Retinal pigment epithelial cell (primary cell): Measurements from ENCODE around the gene TEX35.
"Not testable (repeated sequence)": the region's sequence is repeated elsewhere in the genome, so short reads cannot be mapped to it uniquely, and the experiment has no call there.

Source experiments
- DNase-seq: peaks from one replicate; pipeline ENCODE4 v3.0.0-alpha.2; 2010; ENCODE audit warnings: low read depth
- H3K4me3 ChIP-seq: 2 replicates; pipeline ENCODE4 v1.5.1; 2011; ENCODE audit warnings: mild to moderate bottlenecking, low read length, control low read depth, moderate library complexity
- CTCF ChIP-seq: conservative IDR thresholded peaks from 2 replicates; pipeline ENCODE4 v1.5.1; 2011; ENCODE audit warnings: low read depth, low read length, control low read depth, inconsistent platforms

TEX35 gene

DNA sequence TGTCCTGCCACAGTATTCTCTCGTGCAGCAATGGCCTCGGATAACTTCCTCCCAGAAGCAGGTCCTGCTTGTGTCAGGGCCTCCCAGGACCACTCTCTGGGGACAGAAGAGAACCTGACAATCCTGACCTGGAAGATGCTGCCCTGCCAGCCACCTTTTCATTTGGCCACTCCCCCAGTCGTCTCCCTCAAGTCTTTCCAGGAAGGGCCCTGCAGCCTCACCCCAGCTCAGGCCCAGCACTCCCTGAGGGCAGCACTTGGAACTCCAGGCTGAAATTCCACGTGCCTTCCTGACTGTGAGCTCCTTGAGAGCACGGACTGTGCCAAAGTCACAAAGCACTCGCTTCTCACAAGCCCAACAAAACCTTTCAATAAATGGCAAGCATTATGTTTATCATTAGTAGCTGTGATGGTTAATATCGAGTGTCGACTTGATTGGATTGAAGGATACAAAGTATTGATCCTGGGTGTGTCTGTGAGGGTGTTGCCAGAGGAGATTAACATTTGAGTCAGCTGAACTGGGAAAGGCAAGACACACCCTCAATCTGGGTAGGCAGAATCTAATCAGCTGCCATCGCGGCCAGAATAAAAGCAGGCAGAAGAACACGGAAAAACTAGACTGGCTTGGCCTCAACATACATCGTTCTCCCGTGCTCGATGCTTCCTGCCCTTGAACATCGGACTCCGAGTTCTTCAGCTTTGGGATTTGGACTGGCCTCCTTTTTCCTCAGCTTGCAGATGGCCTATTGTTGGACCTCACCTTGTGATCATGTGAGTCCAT lies 13.8 kb upstream of the TEX35 start:
- no peak overlapping the region for H3K4me3 ChIP-seq
- no peak for DNase-seq
- TF ChIP-seq CTCF, result no peak

DNA sequence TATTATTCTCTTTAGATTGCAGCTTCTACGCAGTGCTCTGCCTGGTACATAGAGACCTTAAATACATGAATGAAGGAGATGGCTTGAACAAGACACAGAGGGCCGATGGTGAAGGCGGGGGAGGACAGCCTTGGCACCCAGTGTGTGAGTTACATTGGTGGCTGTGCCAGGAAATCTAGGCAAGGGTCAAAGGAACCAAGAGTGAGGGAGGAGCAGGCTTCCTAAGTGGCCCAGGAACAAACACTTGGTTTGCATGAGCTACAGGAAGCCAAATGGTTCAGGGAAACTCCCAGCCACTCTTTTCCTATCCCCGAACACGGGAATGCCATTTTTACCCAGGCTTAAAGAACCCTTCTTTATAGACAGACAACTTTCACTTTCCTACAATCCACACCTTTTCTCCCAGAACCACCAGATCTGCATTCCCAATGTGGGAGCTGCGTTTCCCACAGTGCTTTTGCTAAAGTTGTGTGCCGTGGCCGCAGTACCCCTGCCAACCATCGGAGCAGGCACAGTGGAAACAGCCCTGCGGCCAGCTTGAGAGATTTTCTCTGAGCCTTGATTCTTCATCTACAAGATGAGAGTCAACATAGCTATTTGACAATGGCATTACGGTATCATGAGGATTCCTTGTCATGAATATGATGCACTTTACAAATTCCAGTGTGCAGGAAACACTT lies 12.7 kb upstream of the TEX35 start:
- no peak for DNase-seq
- H3K4me3 ChIP-seq, result no peak overlapping the region
- TF ChIP-seq CTCF, result peak; percentile 43

- H3K4me3 ChIP-seq, result no peak overlapping the region
- TF ChIP-seq CTCF, result no peak
- DNase-seq, result no peak
Measured at GRCh38 chr1:178500936-178501554, 11.9 kb upstream of the TEX35 start.

DNA sequence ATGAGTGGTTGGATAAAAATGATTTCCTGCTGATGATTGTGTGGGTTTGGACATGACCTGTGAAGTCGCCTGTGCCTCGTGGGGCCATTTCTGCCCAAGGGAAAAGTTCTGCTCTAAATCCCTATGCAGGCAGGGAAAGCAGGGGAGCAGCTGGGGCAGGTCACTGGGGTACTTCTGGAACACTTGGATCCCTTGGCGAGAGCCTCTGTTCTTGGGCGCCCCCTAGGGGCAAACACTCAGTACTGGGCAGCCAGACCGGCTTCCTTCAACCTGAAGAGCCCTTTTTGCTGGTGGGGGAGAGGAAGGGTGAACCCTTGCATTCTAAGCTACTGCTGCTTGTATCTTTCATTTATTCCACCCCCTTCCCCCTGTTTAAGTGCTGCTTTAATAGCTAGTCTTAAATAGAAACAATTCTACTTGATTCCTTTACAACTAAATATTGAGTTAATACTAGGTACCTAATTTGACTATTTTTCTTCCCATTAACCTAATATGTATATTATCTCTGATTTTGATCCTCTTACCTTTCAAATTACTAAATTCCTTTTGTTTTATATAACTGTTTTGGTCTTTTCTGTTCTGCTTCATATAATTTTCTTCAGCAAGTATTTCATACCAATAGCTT lies 11.1 kb upstream of the TEX35 start:
- no peak for DNase-seq
- H3K4me3 ChIP-seq, result no peak overlapping the region
- peak; percentile 98 for TF ChIP-seq CTCF

DNA sequence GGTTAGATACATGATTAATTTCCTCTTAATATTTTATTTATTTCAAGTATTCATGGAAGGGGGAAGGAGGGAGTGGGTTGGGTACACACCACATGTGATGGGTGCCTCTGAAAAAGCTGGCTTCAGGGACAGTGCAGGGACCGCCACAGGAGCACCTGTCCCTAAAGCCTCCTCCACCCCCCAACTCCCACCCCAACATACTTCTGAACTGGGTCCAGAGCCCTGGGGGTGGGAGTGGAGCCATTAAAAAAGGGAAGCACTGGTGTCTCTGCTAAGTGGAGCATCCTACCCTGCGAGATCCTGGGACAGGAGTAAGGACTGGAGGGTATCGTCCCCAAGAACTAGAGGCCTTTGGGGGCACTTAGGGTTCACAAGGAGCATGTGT lies 10.6 kb upstream of the TEX35 start:
- no peak for DNase-seq
- TF ChIP-seq CTCF, result no peak
- H3K4me3 ChIP-seq, result no peak overlapping the region

DNA sequence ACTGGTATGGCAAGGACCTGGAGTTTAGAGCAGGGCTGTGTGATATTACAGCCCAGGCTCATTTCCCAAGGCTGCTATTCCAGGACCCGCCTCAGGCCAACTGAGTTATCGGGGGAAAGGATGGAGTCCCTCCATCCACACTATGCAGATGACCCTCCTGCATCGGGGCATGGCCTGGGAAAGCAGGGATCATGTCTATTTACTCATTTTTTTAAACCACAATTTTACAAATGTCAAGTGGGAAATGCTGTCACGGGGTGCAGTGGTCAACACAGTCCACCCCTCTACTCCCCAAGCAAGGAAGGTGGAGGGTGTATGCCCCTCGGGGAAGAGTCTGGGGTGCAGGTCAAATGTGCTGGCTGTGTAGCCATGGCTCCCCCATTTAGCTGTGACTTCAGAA lies 10.1 kb upstream of the TEX35 start:
- H3K4me3 ChIP-seq, result no peak overlapping the region
- no peak for TF ChIP-seq CTCF
- DNase-seq, result no peak

DNA sequence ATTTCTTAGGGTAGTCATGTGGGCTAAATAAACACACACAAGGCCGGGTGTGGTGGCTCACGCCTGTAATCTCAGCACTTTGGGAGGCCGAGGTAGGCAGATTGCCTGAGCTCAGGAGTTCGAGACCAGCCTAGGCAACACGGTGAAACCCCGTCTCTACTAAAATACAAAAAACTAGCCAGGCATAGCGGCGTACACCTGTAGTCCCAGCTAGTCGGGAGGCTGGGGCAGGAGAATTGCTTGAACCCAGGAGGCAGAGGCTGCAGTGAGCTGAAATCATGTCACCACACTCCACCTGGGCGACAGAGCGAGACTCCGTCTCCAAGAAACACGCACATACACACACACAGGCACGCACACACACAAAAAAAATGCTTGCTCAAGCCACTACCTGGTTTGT lies 9.6 kb upstream of the TEX35 start:
- DNase-seq, H3K4me3 ChIP-seq: not testable (repeated sequence)
